K562 (cell line): ENCODE results near the gene ADIPOR2. TPM values are rescaled to one million over a fixed set of nuclear protein-coding genes. Genes with fewer than 3 reads are reported as not detected.

Experiments used
- ATAC-seq: fragments of 200-7000 bp; cut with Tn5 transposase; 3 replicates; pipeline ENCODE4 v1.9.1; 2020; ENCODE audit warnings: moderate library complexity
- BruUV-seq: library from RNA; stranded (reverse); fragments of 400-500 nt; replicated peaks from 2 replicates; lab custom pipeline; 2021; lab: Mats Ljungman, UMichigan
- CTCF ChIA-PET: fragments of 300-600 bp; formaldehyde crosslinking; extraction: SDS; loops from one replicate; lab custom pipeline; 2021; ENCODE audit warnings: low intra/inter-chr PET ratio; lab: Yijun Ruan, JAX
- POLR2A ChIA-PET: fragments of 300-600, 350-650 bp; sonication (Branson Sonifier 250); formaldehyde crosslinking; extraction: SDS; loops from one replicate; lab custom pipeline; 2021; ENCODE audit warnings: antibody characterized with exemption, inconsistent platforms; lab: Yijun Ruan, JAX
- DNase-seq, 4 experiments: peaks; one replicate each; pipeline versions ENCODE4 v3.0.0 to v3.0.0-alpha.2; 2011 to 2018; ENCODE audit warnings: low spot score in 3 of 4, mixed read lengths in 3 of 4; ENCODE audit errors: extremely low read depth in 1 of 4
- FAIRE-seq: peaks from 2 replicates; lab custom pipeline; 2011; peaks lifted over from hg19 to GRCh38; lab: Jason Lieb, UNC
- H2AFZ ChIP-seq: 2 replicates; pipeline ENCODE4 v1.6.0; 2011; ENCODE audit warnings: low read depth, low read length, control low read depth, inconsistent platforms
- H3K27ac ChIP-seq: fragments of 200-600 bp; 3 replicates; pipeline ENCODE4 v1.8.0; 2011; ENCODE audit warnings: low read depth, mild to moderate bottlenecking, control low read depth, inconsistent platforms, low read length, moderate library complexity, mixed read lengths; ENCODE audit errors: extremely low read depth
- H3K27me3 ChIP-seq, 2 experiments: fragments of 300-600 bp in 1 of 2; 2 replicates in 1 of 2; 3 replicates in 1 of 2; pipeline versions ENCODE4 v1.6.0 to v1.8.0; 2011; ENCODE audit warnings: inconsistent platforms in 2 of 2, low read length in 2 of 2, mild to moderate bottlenecking in 1 of 2, mixed read lengths in 1 of 2, moderate library complexity in 1 of 2; ENCODE audit not compliant: control insufficient read depth in 2 of 2, insufficient read depth in 2 of 2
- H3K36me3 ChIP-seq: fragments of 300-600 bp; 3 replicates; pipeline ENCODE4 v1.8.0; 2011; ENCODE audit warnings: mild to moderate bottlenecking, low read length, inconsistent platforms; ENCODE audit not compliant: control insufficient read depth, insufficient read depth
- H3K4me1 ChIP-seq, 2 experiments: fragments of 200-600 bp in 1 of 2; replicated peaks in 1 of 2; 2 replicates in 1 of 2; 3 replicates in 1 of 2; pipeline versions ENCODE4 v1.5.1 to v1.8.0; 2011; ENCODE audit warnings: inconsistent platforms in 2 of 2, low read length in 2 of 2, mild to moderate bottlenecking in 1 of 2, mixed read lengths in 1 of 2, moderate library complexity in 1 of 2; ENCODE audit not compliant: control insufficient read depth in 2 of 2, insufficient read depth in 2 of 2
- H3K4me2 ChIP-seq: 2 replicates; pipeline ENCODE4 v1.6.1; 2011; ENCODE audit warnings: low read length, control low read depth, inconsistent platforms, mixed read lengths; ENCODE audit not compliant: insufficient read depth
- H3K4me3 ChIP-seq: fragments of 200-600 bp; sonication (generic), shearing (Covaris generic); 2 replicates; pipeline ENCODE4 v1.5.1; 2016; ENCODE audit warnings: control low read depth, inconsistent platforms
- H3K79me2 ChIP-seq: fragments of 200-600 bp; 3 replicates; pipeline ENCODE4 v1.8.0; 2011; ENCODE audit warnings: low read length, inconsistent platforms; ENCODE audit not compliant: control insufficient read depth, insufficient read depth
- H3K9ac ChIP-seq, 2 experiments: 2 replicates each; pipeline versions ENCODE4 v1.6.0 to v1.6.1; 2011; ENCODE audit warnings: low read depth in 2 of 2, low read length in 2 of 2, control low read depth in 1 of 2, inconsistent platforms in 1 of 2, mild to moderate bottlenecking in 1 of 2, mixed read lengths in 1 of 2; ENCODE audit not compliant: insufficient read depth in 1 of 2
- H3K9me1 ChIP-seq: one replicate; pipeline ENCODE4 v1.6.0; 2011; ENCODE audit warnings: inconsistent platforms, mild to moderate bottlenecking, low read length, moderate library complexity; ENCODE audit not compliant: control insufficient read depth, insufficient read depth
- H3K9me3 ChIP-seq: replicated peaks from 2 replicates; pipeline ENCODE4 v1.5.1; 2011; ENCODE audit warnings: low read depth, low read length, inconsistent platforms; ENCODE audit not compliant: control insufficient read depth, insufficient read depth
- H4K20me1 ChIP-seq: replicated peaks from 2 replicates; pipeline ENCODE4 v1.6.1; 2011; ENCODE audit warnings: low read length, inconsistent platforms, mixed read lengths; ENCODE audit not compliant: control insufficient read depth, insufficient read depth
- BCOR ChIP-seq: fragments of 450-650 bp; IDR thresholded peaks from 2 replicates; pipeline ENCODE4 v1.6.1; 2016
- GTF2B ChIP-seq: IDR thresholded peaks from 2 replicates; pipeline ENCODE4 v1.6.1; 2011; ENCODE audit not compliant: insufficient read length; ENCODE audit errors: extremely low read depth
- MAFG ChIP-seq: fragments of 450-650 bp; conservative IDR thresholded peaks from 2 replicates; pipeline ENCODE4 v1.6.1; 2016; ENCODE audit warnings: missing genetic modification characterization, missing compliant biosample characterization
- PREB ChIP-seq: sonication (generic); formaldehyde crosslinking; IDR thresholded peaks from 2 replicates; pipeline ENCODE4 v1.8.1; 2023; ENCODE audit warnings: mild to moderate bottlenecking, missing genetic modification reagents
- PTBP1 ChIP-seq: fragments of 200-400 bp; formaldehyde crosslinking; IDR thresholded peaks from 2 replicates; pipeline ENCODE4 v1.6.1; 2017; ENCODE audit warnings: low read depth, low read length
- PTRF ChIP-seq: fragments of 450-650 bp; IDR thresholded peaks from 2 replicates; pipeline ENCODE4 v1.6.1; 2016; ENCODE audit warnings: mild to moderate bottlenecking, missing genetic modification characterization, missing compliant biosample characterization
- WGBS: fragments of 100-300 bp; shearing (Covaris generic); methylation state at CpG from one replicate; pipeline ENCODE4 v1.1.6; 2016; ENCODE audit warnings: low coverage, mixed read lengths; ENCODE audit not compliant: insufficient coverage; ENCODE audit errors: missing lambda C conversion rate; 5-methylcytosine and 5-hydroxymethylcytosine counted together
- in situ Hi-C: fragments of 300-500 bp; cut with MboI; formaldehyde crosslinking; loops from 4 replicates; pipeline ENCODE4 v1.15.0; 2018; ENCODE audit warnings: inconsistent platforms, mixed read lengths
- intact Hi-C: fragments of 100-400 bp; cut with micrococcal nuclease; formaldehyde crosslinking; loops from 2 replicates; pipeline ENCODE4 v1.14.2; 2022
- polyA plus RNA-seq, 8 experiments: library from polyadenylated mRNA; depleted of rRNA in 4 of 8; stranded (reverse) in 5 of 8; unstranded in 3 of 8; fragments of >200 nt; fragmentation: Nextera tagmentation in 2 of 8; fragmentation: Illumina TruSeq in 1 of 8; extraction: Ambion mirVana in 2 of 8; extraction: Trizol in 1 of 8; gene quantifications; 2 replicates each; pipeline versions ENCODE4 v1.2.1 to v1.2.3, GENCODE V29; 2011 to 2014; ENCODE audit warnings: inconsistent platforms in 1 of 8, missing spikeins in 1 of 8
- total RNA-seq, 7 experiments: library from RNA; depleted of rRNA in 6 of 7; stranded (reverse); fragments of >200 nt in 6 of 7; fragmentation: Illumina TruSeq in 2 of 7; extraction: Trizol in 2 of 7; gene quantifications; 2 replicates each; pipeline versions ENCODE4 v1.2.1 to v1.2.3, GENCODE V29; 2011 to 2021; ENCODE audit warnings: low replicate concordance in 1 of 7

The ADIPOR2 gene
- total and polyA plus RNA-seq, 9 of the 15 experiments (the other 6 are each of a cell fraction or from before 2014, with no cell fraction given), result 10.9 to 63.5 (median 46.0) TPM

GRCh38 chr12:1744932-1745331 is 54.1 kb downstream of the ADIPOR2 start:
- Histone ChIP-seq H3K36me3 (peaks cover 6% of the 10 kb centered on the region; the same call in 1 of the 3 replicates), H3K4me2 (no peak overlapping the region), H3K27me3 (no peaks in the 10 kb centered on the region), H3K9me3 (peaks cover 7% of the 10 kb centered on the region), H3K79me2 (peaks cover 93% of the 10 kb centered on the region), H3K4me3 (no peak overlapping the region), H2AFZ (no peak overlapping the region), H3K4me1 (peaks cover 0 to 8% of the 10 kb centered on the region in 2 experiments; a peak in 3 of 5 replicates), H3K9me1 (no peaks in the 10 kb centered on the region), H3K9ac (no peak overlapping the region), H4K20me1 (no peaks in the 10 kb centered on the region), H3K27ac (no peak overlapping the region)
- 100% methylated on average over 2 of the region's 2 CpGs for WGBS
- in situ Hi-C loops (no loop called here), intact Hi-C loops (no loop called here)
- no peak for DNase-seq
- FAIRE-seq, result no peak
- ATAC-seq, result no peak
- BruUV-seq, result no TSS peak
- CTCF ChIA-PET, result no interaction called here
- no peak for TF ChIP-seq MAFG (tag)
- TF ChIP-seq GTF2B, result no peak
- TF ChIP-seq BCOR, result no peak
- TF ChIP-seq PTBP1, result no peak
- TF ChIP-seq PTRF (tag), result no peak
- TF ChIP-seq PREB (CRISPR knock-in tag), result no peak
- POLR2A ChIA-PET, result no interaction called here
